ENCODE data around the gene ANP32B. TPM values are rescaled to one million over a fixed set of nuclear protein-coding genes. Genes with fewer than 3 reads are reported as not detected.

The ANP32B gene
- total RNA-seq, 1 experiment from 2014 or later = 10.1 TPM

DNA sequence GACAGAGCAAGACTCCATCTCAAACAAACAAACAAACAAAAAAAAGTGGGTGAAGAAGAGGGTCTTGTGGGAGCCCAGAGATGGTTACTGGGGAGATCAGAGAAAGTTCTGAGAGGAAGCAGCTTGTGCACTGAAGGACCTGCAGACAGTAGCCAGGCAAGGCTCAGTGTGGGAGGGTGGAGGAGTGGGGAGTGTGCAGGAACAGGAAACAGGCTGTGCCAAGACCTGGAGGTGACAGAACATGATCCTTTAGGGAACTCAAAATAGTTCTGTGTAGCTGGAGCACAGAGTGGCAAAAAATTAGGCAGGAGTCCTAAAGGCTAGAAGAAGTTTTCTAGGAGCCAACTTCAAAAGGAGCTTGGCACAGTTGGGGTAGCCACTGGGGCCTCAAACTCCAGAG, 54.2 kb downstream of the ANP32B start:
- no peak overlapping the region for H3K4me3 ChIP-seq
- H3K27ac ChIP-seq = no peak overlapping the region
- H3K36me3 ChIP-seq = no peaks in the 10 kb centered on the region
- H3K27me3 ChIP-seq (replicated peaks) = no peaks in the 10 kb centered on the region
- no peaks in the 10 kb centered on the region for H3K9me3 ChIP-seq (replicated peaks)
- H3K4me1 ChIP-seq (replicated peaks) = peaks cover 30% of the 10 kb centered on the region
- DNase-seq (ENCODE audit: low read depth in 1 of 2, low spot score in 2 of 2) = no peak

- Histone ChIP-seq H3K9me3 (replicated peaks) (no peaks in the 10 kb centered on the region), H3K27ac (no peak overlapping the region), H3K4me1 (replicated peaks) (peaks cover 25% of the 10 kb centered on the region), H3K27me3 (replicated peaks) (no peaks in the 10 kb centered on the region), H3K4me3 (no peak overlapping the region), H3K36me3 (no peaks in the 10 kb centered on the region)
- DNase-seq (ENCODE audit: low read depth in 1 of 2, low spot score in 2 of 2) = no peak
These were observed 55.8 kb downstream of the ANP32B start for GRCh38 chr9:98038958-98039357.

DNA sequence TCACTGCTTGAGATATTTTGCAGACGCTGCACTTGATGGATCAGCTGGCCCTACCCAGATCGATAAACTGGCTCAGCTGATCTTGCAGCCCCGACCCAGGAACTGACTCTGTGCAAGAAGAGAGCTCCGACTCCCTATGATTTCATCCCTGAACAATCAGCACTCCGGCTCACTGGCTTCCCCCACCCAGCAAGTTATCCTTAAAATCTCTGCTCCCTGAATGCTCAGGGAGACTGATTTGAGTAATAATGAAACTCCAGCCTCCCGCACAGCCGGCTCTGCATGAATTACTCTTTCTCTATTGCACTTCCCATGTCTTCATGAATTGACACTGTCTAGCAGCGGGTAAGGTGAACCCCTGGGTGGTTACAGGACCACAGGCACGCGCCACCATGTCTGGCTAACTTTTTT, 56.5 kb downstream of the ANP32B start:
- Histone ChIP-seq H3K4me3 (no peak overlapping the region), H3K4me1 (replicated peaks) (peaks cover 22% of the 10 kb centered on the region), H3K27ac (no peak overlapping the region), H3K9me3 (replicated peaks) (no peaks in the 10 kb centered on the region), H3K27me3 (replicated peaks) (no peaks in the 10 kb centered on the region), H3K36me3 (no peaks in the 10 kb centered on the region)
- no peak for DNase-seq (ENCODE audit: low read depth in 1 of 2, low spot score in 2 of 2)

- no peak overlapping the region for H3K4me3 ChIP-seq
- no peaks in the 10 kb centered on the region for H3K27me3 ChIP-seq (replicated peaks)
- no peaks in the 10 kb centered on the region for H3K9me3 ChIP-seq (replicated peaks)
- H3K4me1 ChIP-seq (replicated peaks) = peaks cover 16% of the 10 kb centered on the region
- DNase-seq (ENCODE audit: low read depth in 1 of 2, low spot score in 2 of 2) = no peak
- H3K36me3 ChIP-seq = no peaks in the 10 kb centered on the region
- H3K27ac ChIP-seq = no peak overlapping the region
These were observed 57.1 kb downstream of the ANP32B start for GRCh38 chr9:98040212-98040611.

GRCh38 chr9:98043915-98044314, 60.8 kb downstream of the ANP32B start:
- no peak overlapping the region for H3K4me3 ChIP-seq

GRCh38 chr9:98045234-98046179, 62.4 kb downstream of the ANP32B start:
- Histone ChIP-seq H3K36me3 (no peaks in the 10 kb centered on the region), H3K4me1 (replicated peaks) (no peaks in the 10 kb centered on the region), H3K4me3 (no peak overlapping the region), H3K27me3 (replicated peaks) (no peaks in the 10 kb centered on the region), H3K27ac (no peak overlapping the region), H3K9me3 (replicated peaks) (no peaks in the 10 kb centered on the region)
- DNase-seq (ENCODE audit: low read depth in 1 of 2, low spot score in 2 of 2) = no peak

More at GRCh38 chr9:98043915-98044314, 60.8 kb downstream of the ANP32B start:
- no peaks in the 10 kb centered on the region for H3K4me1 ChIP-seq (replicated peaks)
- H3K36me3 ChIP-seq = no peaks in the 10 kb centered on the region
- DNase-seq (ENCODE audit: low read depth in 1 of 2, low spot score in 2 of 2) = no peak
- H3K27ac ChIP-seq = no peak overlapping the region
- H3K27me3 ChIP-seq (replicated peaks) = no peaks in the 10 kb centered on the region
- no peaks in the 10 kb centered on the region for H3K9me3 ChIP-seq (replicated peaks)

GRCh38 chr9:98046180-98046543, 63.0 kb downstream of the ANP32B start:
- H3K4me1 ChIP-seq (replicated peaks) = no peaks in the 10 kb centered on the region
- no peaks in the 10 kb centered on the region for H3K27me3 ChIP-seq (replicated peaks)
- H3K36me3 ChIP-seq = no peaks in the 10 kb centered on the region
- no peaks in the 10 kb centered on the region for H3K9me3 ChIP-seq (replicated peaks)
- no peak for DNase-seq (ENCODE audit: low read depth in 1 of 2, low spot score in 2 of 2)
- H3K27ac ChIP-seq = no peak overlapping the region
- H3K4me3 ChIP-seq = no peak overlapping the region

GRCh38 chr9:98047002-98047401, 63.9 kb downstream of the ANP32B start:
- H3K4me1 ChIP-seq (replicated peaks) = no peaks in the 10 kb centered on the region
- no peak for DNase-seq (ENCODE audit: low read depth in 1 of 2, low spot score in 2 of 2)
- no peak overlapping the region for H3K4me3 ChIP-seq
- H3K9me3 ChIP-seq (replicated peaks) = no peaks in the 10 kb centered on the region
- no peaks in the 10 kb centered on the region for H3K36me3 ChIP-seq
- no peaks in the 10 kb centered on the region for H3K27me3 ChIP-seq (replicated peaks)
- no peak overlapping the region for H3K27ac ChIP-seq

GRCh38 chr9:98049288-98050072, 66.3 kb downstream of the ANP32B start:
- Histone ChIP-seq H3K36me3 (no peaks in the 10 kb centered on the region), H3K9me3 (replicated peaks) (no peaks in the 10 kb centered on the region), H3K4me3 (no peak overlapping the region), H3K27ac (no peak overlapping the region), H3K27me3 (replicated peaks) (no peaks in the 10 kb centered on the region), H3K4me1 (replicated peaks) (no peaks in the 10 kb centered on the region)
- DNase-seq (ENCODE audit: low read depth in 1 of 2, low spot score in 2 of 2) = no peak

GRCh38 chr9:98050351-98050750, 67.2 kb downstream of the ANP32B start:
- no peak for DNase-seq (ENCODE audit: low read depth in 1 of 2, low spot score in 2 of 2)
- H3K36me3 ChIP-seq = no peaks in the 10 kb centered on the region
- H3K4me3 ChIP-seq = no peak overlapping the region
- H3K27ac ChIP-seq = no peak overlapping the region
- no peaks in the 10 kb centered on the region for H3K4me1 ChIP-seq (replicated peaks)
- no peaks in the 10 kb centered on the region for H3K9me3 ChIP-seq (replicated peaks)
- H3K27me3 ChIP-seq (replicated peaks) = no peaks in the 10 kb centered on the region

GRCh38 chr9:98054376-98054951, 71.3 kb downstream of the ANP32B start:
- Histone ChIP-seq H3K36me3 (peaks cover 9% of the 10 kb centered on the region; the same call in 1 of the 2 replicates), H3K4me1 (replicated peaks) (peaks cover 21% of the 10 kb centered on the region), H3K27ac (no peak overlapping the region), H3K27me3 (replicated peaks) (no peaks in the 10 kb centered on the region), H3K4me3 (no peak overlapping the region), H3K9me3 (replicated peaks) (no peaks in the 10 kb centered on the region)
- DNase-seq (ENCODE audit: low read depth in 1 of 2, low spot score in 2 of 2) = no peak

DNA sequence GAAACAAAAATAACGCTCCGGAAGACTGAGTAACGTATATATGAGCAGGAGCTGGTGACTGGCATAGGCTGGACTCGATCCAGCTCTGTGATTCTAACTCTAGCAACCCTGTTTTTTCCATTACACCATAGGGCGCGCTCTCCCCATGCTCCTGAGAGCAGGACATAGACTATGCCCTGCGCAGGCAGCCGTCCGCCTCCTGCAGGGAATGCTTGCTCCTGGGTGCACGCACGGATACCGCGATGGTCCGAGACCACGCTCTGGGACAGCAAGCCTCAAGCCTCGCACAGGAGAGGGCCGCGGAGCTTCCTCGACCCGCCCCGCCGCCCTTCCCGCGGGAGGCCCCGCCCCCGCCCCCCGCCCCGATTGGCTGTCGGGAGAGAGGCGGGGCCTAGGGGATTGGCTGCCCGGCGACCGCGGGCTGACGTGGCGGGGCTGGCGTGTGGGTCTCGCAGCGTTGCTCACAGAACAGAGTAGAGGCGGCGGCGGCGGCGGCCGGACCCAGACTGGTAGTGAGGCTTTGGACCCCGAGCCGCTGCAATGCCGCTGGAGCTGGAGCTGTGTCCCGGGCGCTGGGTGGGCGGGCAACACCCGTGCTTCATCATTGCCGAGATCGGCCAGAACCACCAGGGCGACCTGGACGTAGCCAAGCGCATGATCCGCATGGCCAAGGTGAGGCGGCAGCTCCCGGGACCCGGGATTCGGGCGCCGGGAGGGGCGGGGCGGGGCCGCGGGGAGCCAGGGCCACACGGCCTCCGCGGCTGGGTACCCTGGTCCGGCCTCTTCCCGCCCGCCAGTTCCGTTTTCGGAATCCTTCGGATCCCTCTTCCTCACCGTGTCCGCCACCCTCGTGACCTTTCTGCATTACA, 73.4 kb downstream of the ANP32B start, which contains the start of gene NANS:
TSS of gene NANS (plus strand) at position 464 of the 869 bp plus-strand sequence. CDS start at position 541, 77 bp downstream.
- no peaks in the 10 kb centered on the region for H3K27me3 ChIP-seq (replicated peaks)
- H3K4me3 ChIP-seq = peak within 1 kb of the TSS; percentile 89
- peak within 1 kb of the TSS; percentile 85 for H3K27ac ChIP-seq
- peaks cover 37% of the 10 kb centered on the region for H3K4me1 ChIP-seq (replicated peaks)
- peak; percentile 84 to 95 for DNase-seq (ENCODE audit: low read depth in 1 of 2, low spot score in 2 of 2)
- H3K36me3 ChIP-seq = peaks cover 18% of the 10 kb centered on the region
- H3K9me3 ChIP-seq (replicated peaks) = no peaks in the 10 kb centered on the region

Measured in SJSA1 (cell line).